ENCODE measurements around the gene PLPPR4.
"Not testable (repeated sequence)": the region's sequence is repeated elsewhere in the genome, so short reads cannot be mapped to it uniquely, and the experiment has no call there.

The PLPPR4 gene

DNA sequence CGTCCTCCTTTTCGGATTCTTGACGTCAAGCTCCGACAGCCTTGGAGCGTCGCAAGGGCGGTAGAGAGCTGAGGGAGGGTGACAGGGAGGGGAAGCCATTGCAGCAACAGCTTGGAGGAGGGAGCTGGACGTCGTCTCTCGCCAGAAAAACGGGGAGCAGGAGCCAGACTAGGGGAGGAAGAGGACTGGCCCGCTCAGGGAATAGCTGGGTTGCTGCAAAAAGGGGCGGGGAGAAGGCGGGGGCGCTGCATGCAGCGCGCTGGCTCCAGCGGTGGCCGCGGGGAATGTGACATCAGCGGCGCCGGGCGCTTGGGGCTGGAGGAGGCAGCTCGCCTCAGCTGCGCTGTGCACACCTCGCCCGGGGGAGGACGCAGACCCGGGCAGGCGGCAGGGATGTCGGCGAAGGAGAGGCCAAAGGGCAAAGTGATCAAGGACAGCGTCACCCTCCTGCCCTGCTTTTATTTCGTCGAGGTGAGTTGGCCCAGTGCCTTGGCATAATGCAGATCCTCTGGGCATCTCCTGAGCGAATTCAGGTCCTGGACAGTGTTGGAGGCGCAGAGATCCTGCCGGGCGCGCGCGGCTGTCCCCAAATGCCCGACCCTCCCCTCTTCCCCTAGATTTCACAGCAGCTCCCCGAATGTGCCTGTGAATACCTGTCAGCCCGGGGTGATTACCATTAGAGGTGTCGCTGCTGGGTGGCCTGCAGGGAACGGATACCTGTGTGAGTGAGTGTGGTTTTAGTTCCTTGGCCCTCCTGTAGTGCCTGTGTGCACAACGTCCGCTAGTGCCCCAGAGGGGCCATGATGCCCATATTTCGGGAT lies at the start of gene PLPPR4:
TSS of gene PLPPR4 (plus strand) at position 292 of the 821 bp plus-strand sequence. CDS start at position 394, 102 bp downstream.
- DNase-seq: peak in 1 of 2 experiments; percentile 58

GRCh38 chr1:99216956-99217355 lies 47.3 kb upstream of the PLPPR4 start:
- DNase-seq: no peak

DNA sequence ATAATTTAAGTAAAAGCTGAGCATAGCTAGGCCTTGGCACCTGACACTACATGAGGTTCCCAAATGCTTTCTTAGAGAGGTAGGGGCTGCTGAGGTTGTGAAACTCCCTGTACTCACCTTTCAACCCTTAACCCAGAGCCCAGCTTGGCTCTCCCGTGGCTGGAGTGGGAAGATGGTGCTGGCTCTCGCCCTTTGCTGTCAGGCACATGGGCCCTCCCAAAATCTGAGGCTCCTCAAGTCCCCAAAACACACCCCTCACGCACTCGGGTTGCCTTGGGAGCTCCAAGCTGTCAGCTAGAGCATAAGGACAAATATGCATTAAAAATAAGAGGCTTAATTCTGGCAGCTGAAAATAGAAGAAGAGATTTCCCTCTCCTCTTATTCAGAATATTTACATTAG lies 46.7 kb upstream of the PLPPR4 start:
- no peak for DNase-seq

GRCh38 chr1:99218572-99218971 lies 45.7 kb upstream of the PLPPR4 start:
- no peak for DNase-seq

GRCh38 chr1:99218999-99219398 lies 45.3 kb upstream of the PLPPR4 start:
- DNase-seq: no peak

GRCh38 chr1:99227056-99227897 lies 37.0 kb upstream of the PLPPR4 start:
- no peak for DNase-seq

DNA sequence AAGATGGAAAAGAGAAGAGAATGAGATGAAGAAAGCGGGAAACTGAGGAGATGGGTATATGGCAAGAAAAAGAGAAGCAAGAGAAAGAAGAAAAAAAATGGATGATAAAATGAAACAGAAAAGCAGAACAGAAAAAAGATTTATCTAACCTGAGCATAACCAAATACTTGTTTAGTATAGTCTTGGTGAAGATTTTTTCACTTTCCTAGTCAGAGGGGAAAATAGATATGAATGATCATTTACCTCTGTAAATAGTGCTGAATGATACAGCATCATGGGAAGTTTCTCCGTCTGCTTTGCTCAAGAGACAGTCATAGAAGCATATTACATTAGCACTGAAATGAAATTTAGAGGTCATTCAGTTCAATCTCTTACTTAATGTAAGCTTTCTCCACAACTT lies 36.1 kb upstream of the PLPPR4 start:
- no peak for DNase-seq

GRCh38 chr1:99229122-99229521 lies 35.2 kb upstream of the PLPPR4 start:
- DNase-seq: no peak

GRCh38 chr1:99230695-99231094 lies 33.6 kb upstream of the PLPPR4 start:
- no peak for DNase-seq

DNA sequence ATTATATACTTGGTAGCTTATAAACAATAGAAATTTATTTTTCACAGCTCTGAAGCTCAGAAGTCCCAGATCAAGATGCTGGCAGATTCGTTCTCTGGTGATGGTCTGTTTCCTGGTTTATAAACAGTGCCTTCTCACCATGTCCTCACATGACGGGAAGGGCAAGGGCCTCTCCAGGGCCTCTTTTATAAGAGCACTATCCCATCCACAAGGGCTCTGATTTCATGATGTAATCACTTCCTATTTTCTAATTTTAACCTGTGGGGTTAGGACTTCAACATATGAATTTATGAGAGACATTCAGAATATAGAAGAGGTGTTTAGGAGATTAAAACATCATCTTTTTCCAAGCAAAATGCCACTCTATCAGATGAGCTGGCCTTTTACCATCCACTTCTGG lies 32.1 kb upstream of the PLPPR4 start:
- DNase-seq: no peak

GRCh38 chr1:99233446-99233845 lies 30.8 kb upstream of the PLPPR4 start:
- no peak for DNase-seq

DNA sequence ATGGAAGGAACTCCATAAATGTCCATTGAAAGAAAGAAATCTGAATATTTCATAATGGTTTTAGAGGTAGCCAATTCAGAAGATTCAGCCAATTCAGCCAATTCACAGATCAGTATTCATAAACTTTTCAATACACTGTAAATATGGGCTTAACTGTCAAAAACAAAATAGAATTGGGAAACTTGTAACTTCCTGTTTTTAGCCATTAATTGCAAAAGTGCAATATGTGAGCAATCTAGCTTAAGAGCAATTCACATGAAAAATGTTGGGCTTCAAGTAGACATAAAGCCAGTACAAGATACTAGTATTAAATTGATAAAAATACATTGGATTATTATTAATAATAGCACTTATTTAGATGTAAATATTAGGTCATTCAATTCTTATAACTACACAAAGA lies 27.5 kb upstream of the PLPPR4 start:
- DNase-seq: no peak

DNA sequence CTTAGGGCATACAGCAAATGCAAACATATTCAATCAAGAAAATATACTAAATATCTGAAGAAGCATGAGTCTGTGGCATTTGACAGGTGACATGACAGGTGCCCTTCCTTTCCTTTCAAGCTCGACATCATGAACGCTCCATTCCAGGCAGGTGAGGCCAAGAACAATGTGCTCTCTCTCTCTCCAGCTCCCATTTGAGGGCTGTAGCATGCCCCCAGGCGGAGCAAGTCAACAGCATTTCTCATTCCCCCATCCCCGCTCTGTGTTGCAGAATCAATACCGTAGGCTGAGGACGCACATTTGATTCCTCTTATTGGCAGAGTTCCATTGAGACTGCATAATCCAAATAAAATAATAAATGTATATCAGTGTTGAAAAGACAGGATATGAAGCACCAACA lies 24.6 kb upstream of the PLPPR4 start:
- no peak for DNase-seq

- no peak for DNase-seq
Measured at GRCh38 chr1:99240621-99241020, 23.7 kb upstream of the PLPPR4 start.

DNA sequence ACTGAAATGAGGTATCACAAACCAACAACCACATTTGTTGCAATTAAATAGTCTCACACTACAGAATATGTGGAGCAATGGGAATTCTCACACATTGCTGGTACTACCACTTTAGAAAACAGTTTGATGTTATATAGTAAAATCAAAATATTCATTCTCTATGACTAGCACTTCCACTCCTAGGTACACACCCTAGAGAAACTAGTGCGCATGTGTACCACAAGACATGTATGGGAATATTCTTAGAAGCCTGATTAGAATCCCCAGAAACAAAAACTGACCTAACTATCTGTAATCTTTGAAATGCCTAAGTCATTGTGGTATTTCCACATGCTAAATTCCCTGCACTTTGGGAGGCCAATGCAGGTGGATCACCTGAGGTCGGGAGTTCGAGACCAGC lies 18.1 kb upstream of the PLPPR4 start:
- DNase-seq: no peak

GRCh38 chr1:99247199-99247598 lies 17.1 kb upstream of the PLPPR4 start:
- DNase-seq: no peak

DNA sequence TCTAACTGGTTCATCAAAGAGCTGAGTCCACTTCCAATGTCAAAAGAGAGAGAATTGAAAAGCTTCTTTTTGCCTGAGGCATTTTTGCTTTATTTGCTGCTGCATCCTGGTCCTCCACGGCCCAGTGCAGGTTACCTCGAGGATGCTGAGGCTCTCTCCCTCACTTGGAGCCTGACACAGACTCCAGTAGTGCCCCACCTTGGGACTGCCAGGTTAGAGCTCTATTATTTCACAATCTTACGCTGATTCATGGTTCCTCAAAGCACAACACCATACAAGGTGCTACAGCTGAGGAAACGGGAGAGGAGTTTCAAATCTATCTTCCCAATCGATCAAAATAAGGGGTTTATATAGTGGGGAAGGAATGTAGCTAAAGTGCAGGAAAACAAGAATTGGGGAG lies 13.6 kb upstream of the PLPPR4 start:
- no peak for DNase-seq

GRCh38 chr1:99251308-99251707 lies 13.0 kb upstream of the PLPPR4 start:
- DNase-seq: no peak

- no peak for DNase-seq
Measured at GRCh38 chr1:99252630-99253029, 11.7 kb upstream of the PLPPR4 start.

DNA sequence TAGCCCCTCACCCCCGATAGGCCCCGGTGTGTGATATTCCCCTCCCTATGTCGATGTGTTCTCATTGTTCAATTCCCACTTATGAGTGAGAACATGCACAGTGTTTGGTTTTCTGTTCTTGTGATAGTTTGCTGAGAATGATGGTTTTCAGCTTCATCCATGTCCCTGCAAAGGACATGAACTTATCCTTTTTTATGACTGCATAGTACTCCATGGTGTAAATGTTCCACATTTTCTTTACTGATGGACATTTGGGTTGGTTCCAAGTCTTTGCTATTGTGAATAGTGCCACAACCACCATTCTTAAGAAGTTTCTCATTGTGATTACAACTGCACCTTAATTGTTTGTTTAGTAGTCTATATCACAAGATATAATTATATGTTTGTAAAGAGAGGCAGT lies 3.9 kb upstream of the PLPPR4 start:
- not testable (repeated sequence) for DNase-seq

GRCh38 chr1:99265124-99265523 lies 832 bp downstream of the PLPPR4 start:
- DNase-seq: no peak

- no peak for DNase-seq
Measured at GRCh38 chr1:99266726-99267125, 2.4 kb downstream of the PLPPR4 start.

- DNase-seq: no peak
Measured at GRCh38 chr1:99268021-99268420, 3.7 kb downstream of the PLPPR4 start.

GRCh38 chr1:99269321-99269720 lies 5.0 kb downstream of the PLPPR4 start:
- no peak for DNase-seq
